ENCODE data around the gene ABHD1. TPM values are rescaled to one million over a fixed set of nuclear protein-coding genes. Genes with fewer than 3 reads are reported as not detected.
"Not testable (repeated sequence)": the region's sequence is repeated elsewhere in the genome, so short reads cannot be mapped to it uniquely, and the experiment has no call there.

Gene ABHD1
- total RNA-seq, 1 experiment from 2014 or later, result not detected

DNA sequence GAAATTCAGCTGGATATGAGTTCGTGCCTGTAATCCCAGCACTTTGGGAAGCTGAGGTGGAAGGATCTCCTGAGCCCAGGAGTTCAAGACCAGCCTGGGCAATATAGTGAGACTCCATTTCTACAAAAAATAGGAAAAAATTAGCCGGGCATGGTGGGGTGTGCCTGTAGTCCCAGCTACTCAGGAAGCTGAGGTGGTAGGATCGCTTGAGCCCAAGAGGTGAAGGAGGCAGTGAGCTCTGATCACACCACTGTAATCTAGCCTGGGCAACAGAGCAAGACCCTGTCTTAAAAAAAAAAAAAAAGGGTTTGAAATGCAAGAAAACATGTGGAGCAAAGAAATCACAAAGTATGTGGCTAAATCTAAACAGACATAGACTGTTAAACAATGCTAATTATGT is 14.5 kb upstream of the ABHD1 start:
- no peak for DNase-seq (ENCODE audit: low spot score)

DNA sequence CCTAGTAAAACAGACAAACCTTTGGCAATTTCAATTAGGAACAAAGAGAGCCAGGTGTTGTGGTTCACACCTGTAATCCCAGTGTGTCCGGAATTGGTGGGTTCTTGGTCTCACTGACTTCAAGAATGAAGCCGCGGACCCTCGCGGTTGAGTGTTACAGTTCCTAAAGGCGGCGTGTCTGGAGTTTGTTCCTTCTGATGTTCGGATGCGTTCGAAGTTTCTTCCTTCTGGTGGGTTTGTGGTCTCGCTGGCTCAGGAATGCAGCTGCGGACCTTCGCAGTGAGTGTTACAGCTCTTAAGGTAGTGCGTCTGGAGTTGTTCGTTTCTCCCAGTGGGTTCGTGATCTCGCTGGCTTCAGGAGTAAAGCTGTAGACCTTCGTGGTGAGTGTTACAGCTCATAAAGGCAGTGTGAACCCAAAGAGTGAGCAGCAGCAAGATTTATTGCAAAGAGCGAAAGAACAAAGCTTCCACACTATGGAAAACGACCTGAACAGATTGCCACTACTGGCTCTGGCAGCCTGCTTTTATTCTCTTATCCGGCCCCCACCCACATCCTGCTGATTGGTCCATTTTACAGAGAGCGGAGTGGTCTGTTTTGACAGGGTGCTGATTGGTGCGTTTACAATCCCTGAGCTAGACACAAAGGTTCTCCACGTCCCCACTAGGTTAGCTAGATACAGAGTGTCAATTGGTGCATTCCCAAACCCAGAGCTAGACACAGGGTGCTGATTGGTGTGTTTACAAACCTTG is 12.8 kb upstream of the ABHD1 start:
- DNase-seq (ENCODE audit: low spot score), result not testable (repeated sequence)

DNA sequence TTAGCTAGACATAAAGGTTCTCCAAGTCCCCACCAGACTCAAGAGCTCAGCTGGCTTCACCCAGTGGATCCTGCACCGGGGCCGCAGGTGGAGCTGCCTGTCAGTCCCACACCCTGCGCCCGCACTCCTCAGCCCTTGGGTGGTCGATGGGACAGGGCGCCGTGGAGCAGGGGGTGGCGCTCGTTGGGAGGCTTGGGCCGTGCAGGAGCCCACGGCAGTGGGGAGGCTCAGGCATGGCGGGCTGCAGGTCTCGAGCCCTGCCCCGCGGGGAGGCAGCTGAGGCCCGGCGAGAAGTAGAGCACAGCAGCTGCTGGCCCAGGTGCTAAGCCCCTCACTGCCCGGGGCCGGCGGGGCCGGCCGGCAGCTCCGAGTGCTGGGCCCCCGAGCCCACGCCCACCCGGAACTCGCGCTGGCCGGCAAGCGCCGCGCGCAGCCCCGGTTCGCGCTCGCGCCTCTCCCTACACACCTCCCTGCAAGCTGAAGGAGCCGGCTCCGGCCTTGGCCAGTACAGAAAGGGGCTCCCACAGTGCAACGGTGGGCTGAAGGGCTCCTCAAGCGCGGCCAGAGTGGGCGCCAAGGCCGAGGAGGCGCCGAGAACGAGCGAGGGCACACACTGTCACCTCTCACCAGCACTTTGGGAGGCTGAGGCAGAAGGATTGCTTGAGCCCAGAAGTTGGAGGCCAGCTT is 12.1 kb upstream of the ABHD1 start:
- not testable (repeated sequence) for DNase-seq (ENCODE audit: low spot score)

DNA sequence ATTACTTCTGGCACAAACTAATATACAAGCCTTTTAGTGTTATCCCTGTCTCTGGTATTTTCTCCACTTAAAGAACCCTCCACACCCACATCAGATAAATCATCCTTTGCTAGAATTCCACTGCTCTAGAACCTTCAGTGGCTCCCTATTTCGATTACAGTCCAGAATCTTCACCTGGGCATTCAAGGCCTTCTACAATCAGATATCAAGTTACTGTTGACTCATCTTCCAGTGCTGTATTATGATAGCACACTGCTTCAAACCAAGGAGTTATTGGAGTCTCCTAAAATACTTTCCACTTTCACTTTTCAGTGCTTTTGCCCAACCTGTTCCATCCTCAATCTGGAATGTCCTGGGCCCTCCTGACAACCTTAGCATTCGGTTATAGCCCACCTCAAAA is 8.1 kb upstream of the ABHD1 start:
- no peak for DNase-seq (ENCODE audit: low spot score)

DNA sequence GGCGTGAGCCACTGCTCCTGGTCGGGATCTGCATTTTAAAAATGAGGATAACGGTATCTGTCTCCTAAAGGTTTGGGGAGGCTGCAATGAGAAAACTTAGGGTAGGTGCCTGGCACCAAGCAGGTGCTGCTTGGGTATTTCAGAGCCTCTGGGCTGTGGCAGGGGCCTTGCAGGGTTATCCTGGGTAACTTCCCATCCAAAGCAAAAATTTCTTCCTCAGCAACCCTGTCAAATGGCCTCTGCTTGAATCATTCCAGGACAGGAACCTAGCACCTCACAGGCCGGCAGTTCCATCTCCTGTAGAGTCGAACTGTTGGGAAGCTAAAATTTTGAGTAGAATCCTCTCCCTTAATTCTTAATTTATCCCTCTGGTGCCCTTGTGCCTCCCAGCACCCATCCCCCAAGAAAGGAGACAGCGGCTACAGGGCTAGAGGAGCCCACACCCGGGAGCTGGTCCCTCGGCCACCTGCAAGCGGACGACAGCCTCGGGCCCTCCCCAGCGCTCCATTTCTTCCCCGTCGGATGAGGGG is 5.6 kb upstream of the ABHD1 start:
- DNase-seq (ENCODE audit: low spot score), result no peak

DNA sequence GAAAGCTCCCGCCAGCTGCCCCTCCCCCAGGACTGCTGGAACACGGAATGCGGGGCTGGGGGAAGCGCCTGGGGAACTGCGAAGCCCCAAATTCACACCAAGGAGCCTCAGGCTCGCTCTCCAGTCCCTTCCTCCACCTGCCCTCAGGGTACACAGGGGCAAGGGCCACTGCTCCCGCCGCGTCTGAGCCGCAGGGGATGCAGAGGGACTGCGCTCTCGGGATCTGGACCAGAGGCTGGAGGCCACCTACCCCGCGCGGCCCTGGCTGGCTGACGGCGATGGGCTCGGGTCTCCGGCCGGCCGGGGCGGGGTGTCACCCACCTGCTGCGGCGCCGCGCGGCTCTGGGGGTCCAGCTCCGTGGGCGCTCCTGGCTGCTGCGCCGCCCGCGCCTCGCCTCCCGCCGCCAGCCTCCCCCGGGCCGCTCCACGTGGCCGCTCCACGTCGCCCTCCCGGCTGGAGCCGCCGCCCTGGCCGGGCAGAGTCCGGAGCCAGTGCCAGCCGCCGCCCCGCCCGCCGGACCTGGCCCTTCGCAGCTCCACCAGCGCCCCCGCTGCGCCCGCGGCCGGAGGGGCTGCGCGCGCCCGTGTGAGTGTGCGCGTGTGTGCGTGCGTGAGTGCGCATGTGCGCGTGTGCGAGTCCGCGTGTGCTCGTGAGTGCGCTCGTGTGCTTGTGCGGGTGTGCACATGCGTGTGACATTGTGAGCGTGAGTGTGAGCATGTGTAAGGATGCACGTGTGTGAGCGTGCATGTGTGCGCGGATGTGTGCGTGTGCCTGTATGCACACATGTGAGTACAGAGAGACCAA is 4.9 kb upstream of the ABHD1 start, which contains the start of gene CGREF1:
CGREF1 (minus strand) TSS at position 604 of the 805 bp plus-strand sequence. CDS start 14,762 bp downstream, outside the sequence.
- DNase-seq (ENCODE audit: low spot score), result no peak

DNA sequence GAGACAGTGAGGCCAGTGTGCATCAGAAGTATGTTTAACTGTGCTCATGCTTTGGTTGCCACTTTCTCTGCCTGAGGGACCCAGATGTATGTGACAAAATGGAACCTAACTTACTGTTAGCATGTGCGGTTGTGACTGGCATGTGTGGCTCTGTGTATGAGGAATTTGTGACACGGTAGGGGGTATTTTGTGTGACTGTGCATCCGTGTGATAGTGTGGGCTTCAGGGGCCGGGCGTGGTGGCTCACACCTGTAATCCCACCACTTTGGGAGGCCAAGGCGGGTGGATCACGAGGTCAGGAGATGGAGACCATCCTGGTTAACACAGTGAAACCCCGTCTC is 4.3 kb upstream of the ABHD1 start:
- DNase-seq (ENCODE audit: low spot score), result not testable (repeated sequence)

DNA sequence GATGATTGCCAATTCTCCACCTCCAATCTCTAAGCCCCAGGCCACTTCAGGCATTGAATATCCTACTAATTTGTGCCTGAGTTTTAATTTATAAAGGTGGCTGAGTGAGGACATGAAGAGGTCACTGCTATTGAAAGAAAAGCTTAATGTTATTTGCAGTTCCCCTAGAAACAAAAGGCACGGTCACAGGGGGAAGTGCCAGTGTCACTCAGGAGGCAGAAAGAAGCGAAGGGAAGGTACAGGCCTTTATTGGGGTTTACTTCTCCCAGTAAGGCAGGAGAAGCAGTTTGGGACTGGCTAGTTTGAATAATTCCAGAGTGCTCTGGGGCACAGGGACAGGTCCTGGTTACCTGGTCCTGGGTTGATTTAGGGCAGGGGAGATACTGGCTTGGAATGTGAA is 1.7 kb upstream of the ABHD1 start:
- DNase-seq (ENCODE audit: low spot score), result no peak

DNA sequence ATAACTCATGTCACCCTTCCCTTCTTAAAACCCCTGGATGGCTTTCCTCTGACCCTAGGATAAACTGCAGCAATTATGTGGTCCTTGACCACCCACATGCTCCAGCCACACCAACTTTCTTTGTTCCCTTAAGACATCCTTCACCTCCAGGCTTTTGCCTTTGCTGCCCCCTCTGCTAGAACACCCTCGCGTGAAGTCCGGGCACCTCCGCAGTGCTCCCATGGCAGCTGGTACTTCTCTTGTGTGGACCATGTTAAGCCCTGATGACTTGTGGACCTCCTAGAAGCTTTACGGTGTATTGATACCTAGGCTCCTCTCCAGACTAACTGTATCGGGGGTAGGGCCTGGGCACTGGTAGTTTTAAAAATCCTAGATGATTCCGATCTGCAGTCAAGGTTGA is 824 bp upstream of the ABHD1 start:
- no peak for DNase-seq (ENCODE audit: low spot score)

DNA sequence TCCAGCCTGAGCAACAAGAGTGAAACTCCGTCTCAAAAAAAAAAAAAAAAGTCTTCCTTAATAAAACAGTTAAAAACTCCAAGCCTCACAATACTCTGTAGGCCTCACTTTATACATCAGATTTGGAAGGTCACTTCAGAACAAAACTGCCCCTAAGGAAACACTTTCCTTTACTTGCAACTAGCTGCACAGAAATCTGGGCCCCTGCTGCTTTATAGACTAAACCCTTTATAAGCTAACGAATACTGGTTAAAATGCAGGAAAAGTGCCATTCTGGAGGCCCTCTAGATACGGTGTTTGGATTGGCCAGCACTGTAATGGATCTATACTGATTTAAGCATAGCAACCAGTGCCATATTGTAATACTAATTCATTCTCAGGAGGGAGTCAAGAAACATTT is 1.5 kb downstream of the ABHD1 start:
- no peak for DNase-seq (ENCODE audit: low spot score)

DNA sequence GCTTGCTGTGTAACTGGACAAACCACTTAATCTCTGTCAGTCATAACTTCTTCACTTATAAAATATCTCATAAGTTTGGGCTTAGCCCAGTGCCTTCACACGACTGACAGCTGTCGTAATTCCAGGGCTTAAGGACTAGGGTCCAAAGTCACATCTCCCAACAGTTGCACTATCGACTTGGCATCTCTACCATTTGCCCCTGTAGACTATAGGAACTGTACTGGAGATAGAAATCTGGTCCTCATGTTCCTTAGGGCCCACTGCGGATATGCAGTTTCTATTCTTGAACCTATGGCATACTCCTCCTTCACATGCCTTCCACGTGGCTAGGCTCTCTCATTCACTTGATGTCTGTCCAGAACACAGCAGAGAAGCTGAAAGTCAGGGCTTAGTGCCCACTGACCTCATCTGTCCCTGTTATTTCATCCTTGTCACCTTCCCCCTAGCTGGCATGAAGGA is 2.7 kb downstream of the ABHD1 start:
- no peak for DNase-seq (ENCODE audit: low spot score)

DNA sequence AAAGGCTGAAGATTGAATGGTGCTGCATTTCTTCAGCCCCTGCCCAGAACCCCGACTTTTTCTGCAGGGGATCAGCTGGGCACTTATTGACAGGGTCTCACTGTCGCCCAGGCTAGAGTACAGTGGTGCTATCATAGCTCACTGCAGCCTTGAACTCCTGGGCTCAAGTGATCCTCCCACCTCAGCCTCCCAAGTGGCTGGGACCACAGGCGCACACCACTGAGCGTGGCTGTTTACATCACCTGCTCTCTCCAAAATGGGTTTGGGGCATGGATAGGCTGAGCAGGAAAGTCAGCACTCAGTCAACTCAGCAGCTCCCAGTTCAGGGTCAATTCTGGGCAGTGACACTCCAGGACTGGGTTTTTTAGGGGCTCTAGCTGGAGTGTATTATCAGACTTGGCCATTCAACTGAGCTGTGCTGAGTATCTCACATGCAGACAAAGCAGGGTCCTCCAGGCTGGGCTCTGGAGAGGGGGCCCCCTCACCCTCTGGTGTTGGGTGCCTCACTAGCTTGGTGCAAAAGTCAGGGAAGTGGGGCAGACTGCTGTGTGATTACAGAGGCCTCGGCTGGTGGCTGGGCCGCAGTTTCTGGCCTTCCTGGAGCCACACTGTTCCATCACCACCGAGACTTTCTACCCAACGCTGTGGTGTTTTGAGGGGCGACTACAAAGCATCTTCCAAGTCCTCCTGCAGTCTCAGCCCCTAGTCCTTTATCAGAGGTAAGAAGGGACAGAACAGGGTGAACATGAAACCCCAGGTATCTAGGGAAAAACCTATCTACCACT is 4.5 kb downstream of the ABHD1 start:
- no peak for DNase-seq (ENCODE audit: low spot score)

DNA sequence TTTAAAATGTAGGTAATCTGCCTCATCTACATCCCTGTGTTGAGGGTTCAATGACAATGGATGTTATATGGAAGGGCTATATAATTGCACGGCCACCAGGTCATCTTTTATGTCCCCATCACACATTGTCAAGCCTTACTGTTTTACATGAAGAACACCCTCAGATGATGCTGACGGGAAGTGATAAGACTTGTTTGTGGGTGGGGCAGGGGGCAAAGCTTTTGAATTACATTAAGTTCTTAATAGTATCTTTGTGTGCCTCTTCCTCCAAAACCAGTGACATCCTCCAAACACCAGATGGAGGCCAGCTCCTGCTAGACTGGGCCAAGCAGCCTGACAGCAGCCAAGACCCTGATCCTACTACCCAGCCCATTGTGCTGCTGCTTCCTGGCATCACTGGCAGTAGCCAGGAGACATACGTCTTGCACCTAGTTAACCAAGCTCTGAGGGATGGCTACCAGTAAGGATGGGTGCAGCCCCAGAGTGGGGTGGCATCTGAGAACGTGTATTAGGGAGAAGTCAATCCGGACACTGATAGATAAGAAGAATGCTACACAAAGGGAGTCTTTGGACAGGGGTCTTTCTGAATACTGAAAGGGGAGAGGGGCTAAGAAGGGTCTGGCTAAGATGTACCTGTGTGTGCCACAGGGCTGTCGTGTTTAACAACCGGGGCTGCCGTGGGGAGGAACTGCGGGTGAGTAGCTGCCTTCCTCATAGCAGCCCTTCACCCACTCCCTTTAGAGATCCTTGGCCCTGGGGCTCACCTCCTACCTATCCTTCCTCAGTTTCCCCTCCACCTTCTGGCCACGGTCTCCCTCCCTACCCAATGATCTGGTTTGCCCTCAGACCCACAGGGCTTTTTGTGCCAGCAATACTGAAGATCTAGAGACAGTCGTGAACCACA is 5.3 kb downstream of the ABHD1 start:
- no peak for DNase-seq (ENCODE audit: low spot score)

DNA sequence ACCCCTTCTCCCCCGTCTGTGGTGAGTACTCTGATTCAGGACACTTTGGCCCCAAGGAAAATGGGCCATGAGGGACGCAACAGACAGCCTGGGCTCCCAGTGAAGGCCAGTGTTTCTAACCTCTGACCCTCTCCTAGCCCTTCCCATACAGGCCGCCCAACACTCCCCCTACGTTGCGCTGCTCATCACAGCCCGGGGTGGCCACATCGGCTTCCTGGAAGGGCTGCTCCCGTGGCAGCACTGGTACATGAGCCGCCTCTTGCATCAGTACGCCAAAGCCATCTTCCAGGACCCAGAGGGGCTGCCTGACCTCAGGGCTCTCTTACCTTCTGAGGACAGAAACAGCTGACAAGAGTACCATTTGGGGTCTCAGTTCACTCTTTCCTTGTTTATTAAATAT is 6.8 kb downstream of the ABHD1 start:
- no peak for DNase-seq (ENCODE audit: low spot score)

DNA sequence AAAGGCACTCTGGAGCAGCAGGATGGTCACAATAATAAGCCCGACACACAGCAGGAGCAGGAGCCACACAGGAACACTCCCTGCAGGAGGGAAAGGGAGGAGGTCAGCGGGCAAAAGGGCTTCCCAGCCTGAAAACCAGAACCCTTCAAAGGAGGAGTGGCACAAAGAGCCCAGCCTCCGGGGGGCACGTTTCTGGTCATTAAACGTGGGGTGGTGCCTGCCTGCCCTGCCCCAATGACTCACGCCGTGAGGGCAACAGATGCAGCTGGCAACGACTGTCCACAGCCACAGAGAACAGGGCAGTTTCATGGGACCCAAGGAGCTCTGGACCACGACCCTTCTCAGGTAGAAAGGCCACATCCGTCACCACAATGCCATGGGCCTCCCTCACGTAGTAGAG is 7.8 kb downstream of the ABHD1 start:
- DNase-seq (ENCODE audit: low spot score), result no peak

DNA sequence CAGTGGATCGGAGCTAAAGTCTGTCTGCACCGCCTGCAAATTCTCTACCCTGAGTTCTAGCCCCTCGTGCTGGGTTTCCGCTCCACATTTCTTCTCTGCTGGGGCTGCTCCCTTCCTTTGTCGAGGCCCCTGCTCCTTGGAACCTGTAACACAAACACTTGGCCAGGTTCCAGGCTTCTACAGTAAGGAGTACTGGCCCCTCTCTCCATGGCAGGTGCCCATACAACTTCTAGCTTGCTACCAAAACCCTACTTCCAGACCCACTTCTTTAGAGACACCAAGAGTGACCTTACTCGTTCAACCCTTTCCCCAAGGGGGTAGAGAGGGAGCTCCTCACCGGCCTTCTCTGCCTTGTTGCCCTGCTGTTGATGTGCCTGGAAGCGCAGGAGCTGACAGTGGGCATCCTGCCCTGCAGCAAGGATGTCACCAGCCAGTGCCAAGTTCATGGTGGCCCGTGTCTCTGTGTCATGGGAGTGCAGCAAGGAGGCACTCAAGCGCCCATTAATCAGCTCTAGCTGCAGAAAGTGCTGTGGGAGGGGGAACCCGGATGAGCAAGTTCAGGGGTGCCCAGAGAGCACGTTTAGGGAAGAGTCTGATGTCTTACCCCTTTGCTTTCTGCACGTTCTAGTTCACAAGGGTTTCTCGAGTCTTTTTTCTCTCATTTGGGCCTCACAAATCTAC is 9.7 kb downstream of the ABHD1 start:
- DNase-seq (ENCODE audit: low spot score), result no peak

DNA sequence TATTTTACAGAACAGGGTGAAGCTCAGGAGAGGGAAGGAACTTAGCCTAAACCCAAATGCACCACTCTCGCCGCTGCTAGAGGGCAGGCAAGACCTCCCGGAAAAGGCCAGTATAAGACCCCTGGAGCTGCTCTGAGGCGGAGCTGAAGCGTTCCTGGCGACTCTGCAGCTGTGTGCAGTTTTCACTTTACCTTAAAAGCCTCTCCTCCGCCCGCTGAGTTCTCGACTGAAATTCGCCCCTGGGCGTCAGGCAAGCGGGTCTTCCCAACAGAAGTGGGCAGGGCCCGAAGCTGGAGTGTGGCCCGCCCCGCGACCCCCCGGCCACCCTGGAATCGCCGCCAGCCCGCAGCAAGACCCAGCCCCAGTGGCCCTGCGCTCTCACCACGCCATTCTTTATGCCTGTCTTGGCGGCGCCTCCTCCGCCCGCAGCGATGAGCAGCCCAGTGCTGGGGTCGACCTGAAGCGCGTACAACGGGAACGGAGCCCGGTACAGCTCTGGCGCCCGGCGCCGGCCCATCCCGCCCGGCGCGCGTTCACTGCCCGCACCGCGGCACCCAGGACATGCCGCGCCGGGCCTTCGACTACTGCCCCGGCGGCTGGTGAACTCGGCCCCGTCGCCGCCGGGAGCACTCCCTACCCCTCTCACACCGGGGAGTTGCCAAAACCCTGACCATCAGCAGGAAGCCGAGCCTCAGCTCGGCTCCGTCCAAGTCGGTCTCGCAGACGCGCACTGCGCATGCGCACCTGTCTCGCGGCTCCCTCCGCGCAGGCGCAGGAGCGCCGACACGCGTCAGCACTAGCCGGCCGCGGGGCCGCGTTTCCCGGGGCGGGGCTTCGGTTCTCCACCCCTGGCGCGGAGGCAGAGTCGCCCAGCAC is 10.5 kb downstream of the ABHD1 start, which contains the start of gene PREB:
PREB (minus strand) TSS at position 732 of the 876 bp plus-strand sequence; CDS start at position 517, 215 bp downstream.
- peak; percentile 95 for DNase-seq (ENCODE audit: low spot score)

DNA sequence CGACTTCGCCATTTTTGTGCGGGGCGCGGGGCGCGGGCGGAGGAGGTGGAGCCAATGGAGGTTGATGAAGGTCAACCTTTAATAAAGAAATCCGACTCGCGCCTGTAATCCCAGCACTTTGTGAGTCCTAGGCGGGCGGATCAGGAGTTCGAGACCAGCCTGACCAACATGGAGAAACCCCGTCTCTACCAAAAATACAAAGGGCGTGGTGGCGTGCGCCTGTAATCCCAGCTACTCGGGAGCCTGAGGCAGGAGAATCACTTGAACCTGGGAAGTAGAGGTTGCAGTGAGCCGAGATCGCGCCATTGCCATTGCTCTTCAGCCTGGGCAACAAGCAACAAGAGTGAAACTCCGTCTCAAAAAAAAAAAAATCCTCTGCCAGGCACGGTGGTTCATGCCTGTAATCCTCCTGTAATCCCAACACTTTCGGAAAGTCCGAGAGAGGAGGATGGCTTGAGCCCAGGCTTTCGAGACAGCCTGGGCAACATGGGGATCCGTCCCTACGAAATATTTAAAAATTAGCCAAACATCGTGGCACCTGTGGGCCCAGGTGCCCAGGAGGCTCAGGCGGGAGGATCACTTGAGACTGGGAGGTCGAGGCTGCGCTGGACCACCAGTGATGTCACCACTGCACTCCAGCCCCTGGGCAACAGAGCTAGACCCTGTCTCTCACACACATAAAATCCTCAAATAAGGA is 11.3 kb downstream of the ABHD1 start:
- DNase-seq (ENCODE audit: low spot score), result no peak

Data from HT-29 (cell line).